Dermis blood vessel endothelial cell (primary cell): ENCODE measurements around the gene CACNA2D3. TPM values are rescaled to one million over a fixed set of nuclear protein-coding genes. Genes with fewer than 3 reads are reported as not detected.
"Not testable (repeated sequence)": the region's sequence is repeated elsewhere in the genome, so short reads cannot be mapped to it uniquely, and the experiment has no call there.

ENCODE experiments used
- DNase-seq: peaks from one replicate; pipeline ENCODE4 v3.0.0; 2010
- total RNA-seq: library from RNA; depleted of rRNA; stranded (reverse); fragments of >200 nt; gene quantifications from 2 replicates; pipeline ENCODE4 v1.2.3, GENCODE V29; 2014

Gene CACNA2D3
- under 0.01 TPM in 1 of 2 replicates, not detected in the other for total RNA-seq

DNA sequence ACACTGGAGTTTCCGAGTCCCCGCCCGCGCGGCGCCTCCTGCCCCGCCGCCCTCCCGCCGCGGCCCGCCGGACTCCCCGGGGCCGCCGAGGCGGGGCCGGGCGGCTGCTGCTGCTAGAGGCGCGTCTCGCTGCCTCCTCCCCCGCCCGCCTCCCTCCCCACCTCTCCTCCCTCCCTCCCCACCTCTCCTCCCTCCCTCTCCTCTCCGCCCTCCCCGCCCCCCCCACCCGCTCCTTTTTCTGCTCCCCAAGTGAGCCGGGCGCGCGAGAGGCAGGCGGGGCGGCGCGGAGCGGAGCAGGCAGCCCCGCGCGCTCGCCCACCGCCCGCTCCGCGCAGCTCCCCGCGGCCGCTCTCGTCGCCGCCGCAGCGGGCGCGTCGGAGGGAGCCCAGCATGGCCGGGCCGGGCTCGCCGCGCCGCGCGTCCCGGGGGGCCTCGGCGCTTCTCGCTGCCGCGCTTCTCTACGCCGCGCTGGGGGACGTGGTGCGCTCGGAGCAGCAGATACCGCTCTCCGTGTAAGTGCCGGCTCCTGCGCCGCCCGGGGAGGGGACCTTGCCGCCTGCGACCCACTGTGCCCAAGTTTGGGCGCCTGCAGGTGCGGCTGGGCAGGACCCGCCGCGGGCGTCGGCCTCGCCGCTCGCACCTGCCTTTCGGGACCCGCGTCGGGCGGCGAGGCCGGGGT lies at the start of gene CACNA2D3:
CACNA2D3 (plus strand) TSS at position 229 of the 679 bp plus-strand sequence.
- no peak for DNase-seq

DNA sequence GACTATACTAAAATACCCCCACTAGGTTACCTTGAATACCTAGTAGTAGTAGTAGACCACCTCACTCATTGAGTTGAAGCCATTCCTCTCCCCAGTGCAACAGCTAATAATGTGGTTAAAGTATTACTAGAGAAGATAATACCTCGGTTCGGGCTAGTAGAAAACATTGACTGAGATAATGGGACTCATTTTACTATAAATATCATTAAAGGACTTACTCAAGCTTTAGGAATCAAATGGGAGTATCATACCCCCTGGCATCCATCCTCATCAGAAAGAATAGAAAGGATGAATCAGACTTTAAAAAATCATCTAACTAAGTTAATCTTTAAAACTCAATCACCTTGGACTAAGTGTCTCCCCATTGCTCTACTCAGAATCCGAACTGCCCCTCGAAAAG lies 49.0 kb upstream of the CACNA2D3 start:
- DNase-seq = no peak

GRCh38 chr3:54079314-54079713 lies 43.0 kb upstream of the CACNA2D3 start:
- DNase-seq = no peak

- no peak for DNase-seq
These were observed 42.5 kb upstream of the CACNA2D3 start for GRCh38 chr3:54079730-54080325.

DNA sequence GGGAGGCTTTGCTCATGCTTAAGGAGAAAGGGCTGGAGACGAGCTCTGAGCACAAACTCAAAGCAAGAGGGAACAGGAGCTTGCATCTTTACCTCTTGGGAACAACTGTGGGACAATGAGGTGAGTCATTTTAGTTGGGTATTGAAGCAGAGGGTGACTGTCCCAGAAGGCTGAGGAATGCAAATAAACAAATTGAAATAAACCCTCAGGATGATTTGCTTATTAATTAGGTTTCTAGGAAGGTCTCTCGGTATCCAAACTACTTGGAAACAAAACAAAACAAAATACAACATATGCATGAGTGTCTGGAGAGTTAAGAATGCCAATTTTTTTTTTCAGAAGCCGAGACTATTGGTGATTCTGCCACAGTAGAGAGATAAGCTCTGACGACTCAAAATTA lies 38.4 kb upstream of the CACNA2D3 start:
- no peak for DNase-seq

DNA sequence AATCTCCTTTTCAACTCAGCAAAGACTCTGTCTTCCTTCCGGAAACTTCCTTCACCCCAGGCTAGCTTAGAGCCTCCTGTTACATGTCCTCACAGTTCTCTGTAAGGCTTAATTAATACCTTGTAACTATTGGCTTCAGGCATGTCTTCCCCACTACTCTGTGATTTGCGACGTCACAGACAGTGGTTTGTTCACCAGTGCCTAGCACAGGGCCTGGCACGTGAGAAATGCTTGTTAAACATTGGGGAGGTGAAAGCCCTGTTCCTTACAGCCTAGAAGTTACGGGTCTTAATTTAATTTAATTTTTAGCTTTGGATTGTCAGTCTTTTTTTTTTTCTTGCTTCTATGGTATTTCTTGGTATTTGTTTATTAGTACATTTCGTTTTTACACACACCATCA lies 36.4 kb upstream of the CACNA2D3 start:
- DNase-seq = no peak

- DNase-seq = no peak
These were observed 35.5 kb upstream of the CACNA2D3 start for GRCh38 chr3:54086652-54087405.

- DNase-seq = no peak
These were observed 34.6 kb upstream of the CACNA2D3 start for GRCh38 chr3:54087581-54088410.

DNA sequence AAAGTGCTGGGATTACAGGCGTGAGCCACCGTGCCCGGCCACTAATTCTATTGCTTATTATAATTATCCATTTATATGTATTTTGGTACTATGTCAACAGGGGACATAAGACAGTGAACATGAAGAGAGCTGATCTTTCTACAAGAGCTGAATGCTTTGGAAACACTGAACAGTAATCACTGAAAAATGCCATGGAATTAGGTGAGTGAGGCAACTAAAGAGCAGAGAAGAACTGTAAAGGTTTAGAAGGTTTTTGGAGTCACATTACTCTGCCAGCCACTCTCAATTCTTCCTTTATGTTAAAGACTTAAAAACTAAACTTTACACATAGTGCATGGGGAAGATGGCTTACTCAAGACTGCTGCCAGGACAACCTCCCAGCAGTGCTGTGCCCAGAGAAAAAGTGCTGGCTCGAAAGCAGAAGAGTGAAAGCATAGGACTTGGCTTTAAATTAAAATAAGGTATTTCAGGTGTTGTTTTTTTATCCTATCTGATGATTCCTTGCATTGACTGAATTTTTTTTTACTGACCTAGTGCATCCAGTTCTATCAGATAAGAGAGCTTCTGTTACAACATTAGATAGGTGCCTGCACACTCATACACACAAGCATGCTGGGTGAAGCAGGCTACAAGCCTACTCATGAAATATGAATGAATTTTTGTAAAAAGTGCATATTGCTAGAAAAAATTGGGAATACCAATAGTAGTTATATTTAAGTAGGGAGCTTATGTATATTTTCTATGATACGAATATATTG lies 28.7 kb upstream of the CACNA2D3 start:
- DNase-seq = no peak

- no peak for DNase-seq
These were observed 27.4 kb upstream of the CACNA2D3 start for GRCh38 chr3:54094926-54095325.

- no peak for DNase-seq
These were observed 23.0 kb upstream of the CACNA2D3 start for GRCh38 chr3:54099381-54099780.

GRCh38 chr3:54104084-54104483 lies 18.3 kb upstream of the CACNA2D3 start:
- DNase-seq = no peak

GRCh38 chr3:54116129-54116528 lies 6.2 kb upstream of the CACNA2D3 start:
- DNase-seq = not testable (repeated sequence)

- no peak for DNase-seq
These were observed 1.5 kb upstream of the CACNA2D3 start for GRCh38 chr3:54120657-54121413.

- no peak for DNase-seq
These were observed 683 bp upstream of the CACNA2D3 start for GRCh38 chr3:54121414-54122323.

- DNase-seq = no peak
These were observed 837 bp downstream of the CACNA2D3 start for GRCh38 chr3:54123003-54123775.

DNA sequence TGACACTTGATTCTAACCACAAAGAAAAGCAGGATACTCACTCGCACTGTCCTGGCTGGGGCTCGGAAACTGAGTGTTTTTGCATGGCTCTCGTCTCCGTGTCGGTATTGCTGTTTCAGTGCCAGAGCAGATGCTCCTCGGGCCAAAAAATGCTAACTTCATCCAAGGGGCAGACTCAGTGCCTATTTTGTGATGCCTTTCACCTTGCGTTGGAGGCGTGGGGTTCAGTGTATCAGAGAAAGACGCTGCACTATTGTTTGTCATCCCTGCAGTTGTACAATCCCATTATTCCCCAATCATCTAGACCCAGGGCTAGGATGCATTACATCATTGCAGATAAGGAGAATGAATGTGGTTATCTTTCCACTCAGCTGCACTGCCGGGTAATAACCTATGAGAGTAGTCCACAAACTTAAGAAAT lies 1.4 kb downstream of the CACNA2D3 start:
- DNase-seq = no peak

GRCh38 chr3:54125300-54125699 lies 2.9 kb downstream of the CACNA2D3 start:
- no peak for DNase-seq

DNA sequence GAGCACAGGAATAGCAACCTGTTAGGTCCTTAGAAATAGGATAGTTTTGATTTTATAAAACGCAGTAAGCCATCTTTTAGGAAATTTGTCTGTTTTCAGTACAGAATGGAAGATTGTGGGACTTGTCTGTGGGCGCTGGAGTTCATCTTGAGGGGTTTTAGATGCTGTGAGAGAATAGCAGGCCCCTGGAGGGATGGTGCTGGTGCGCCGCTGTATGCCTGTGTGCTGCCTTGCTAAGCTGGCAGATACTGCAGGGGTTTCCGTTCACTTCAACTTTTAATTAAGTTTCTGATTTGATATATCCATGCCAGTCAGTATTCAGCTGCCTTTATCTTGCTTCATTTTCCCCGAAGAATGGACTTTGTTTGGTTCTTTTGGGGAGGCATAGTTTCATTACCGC lies 4.2 kb downstream of the CACNA2D3 start:
- DNase-seq = no peak
